ENCODE results near the gene DDX23.

Gene DDX23

GRCh38 chr12:48823281-48823680 is 28.7 kb downstream of the DDX23 start:
- DNase-seq (ENCODE audit: low read depth), result no peak

- no peak for DNase-seq (ENCODE audit: low read depth)
Measured at GRCh38 chr12:48822711-48823110, 29.3 kb downstream of the DDX23 start.

GRCh38 chr12:48822139-48822538 is 29.8 kb downstream of the DDX23 start:
- no peak for DNase-seq (ENCODE audit: low read depth)

GRCh38 chr12:48819986-48820725 is 31.8 kb downstream of the DDX23 start:
- DNase-seq (ENCODE audit: low read depth), result no peak

GRCh38 chr12:48818831-48819590 is 33.0 kb downstream of the DDX23 start:
- DNase-seq (ENCODE audit: low read depth), result no peak

GRCh38 chr12:48817873-48818830 is 33.8 kb downstream of the DDX23 start, which contains the start of gene CACNB3:
TSS of gene CACNB3 (plus strand) at chr12:48818496. CDS start at chr12:48818930, 434 bp downstream.
- DNase-seq (ENCODE audit: low read depth), result peak; percentile 10

- peak; percentile 9 for DNase-seq (ENCODE audit: low read depth)
Measured at GRCh38 chr12:48816143-48816854, 35.7 kb downstream of the DDX23 start.

GRCh38 chr12:48815126-48816110 is 36.5 kb downstream of the DDX23 start:
- DNase-seq (ENCODE audit: low read depth), result peak; percentile 77

- peak; percentile 70 for DNase-seq (ENCODE audit: low read depth)
Measured at GRCh38 chr12:48814262-48815125, 37.5 kb downstream of the DDX23 start.

GRCh38 chr12:48813465-48814261 is 38.3 kb downstream of the DDX23 start:
- peak; percentile 10 for DNase-seq (ENCODE audit: low read depth)

GRCh38 chr12:48812389-48812788 is 39.6 kb downstream of the DDX23 start:
- no peak for DNase-seq (ENCODE audit: low read depth)

- no peak for DNase-seq (ENCODE audit: low read depth)
Measured at GRCh38 chr12:48811437-48812090, 40.4 kb downstream of the DDX23 start.

- peak; percentile 66 for DNase-seq (ENCODE audit: low read depth)
Measured at GRCh38 chr12:48810903-48811431, 41.0 kb downstream of the DDX23 start.

- DNase-seq (ENCODE audit: low read depth), result no peak
Measured at GRCh38 chr12:48807981-48808380, 44.0 kb downstream of the DDX23 start.

- no peak for DNase-seq (ENCODE audit: low read depth)
Measured at GRCh38 chr12:48803675-48804074, 48.3 kb downstream of the DDX23 start.

GRCh38 chr12:48800971-48801370 is 51.0 kb downstream of the DDX23 start:
- no peak for DNase-seq (ENCODE audit: low read depth)

- no peak for DNase-seq (ENCODE audit: low read depth)
Measured at GRCh38 chr12:48800457-48800856, 51.5 kb downstream of the DDX23 start.

GRCh38 chr12:48796976-48797375 is 55.0 kb downstream of the DDX23 start:
- no peak for DNase-seq (ENCODE audit: low read depth)
